NT2/D1 (cell line): Measurements from ENCODE around the gene RAP1A.

Experiments
- SUZ12 ChIP-seq: IDR thresholded peaks from 2 replicates; pipeline ENCODE4 v1.6.1; 2011; ENCODE audit not compliant: insufficient read length, insufficient read depth; ENCODE audit errors: extremely low read depth
- YY1 ChIP-seq: IDR thresholded peaks from 2 replicates; pipeline ENCODE4 v1.6.1; 2011; ENCODE audit not compliant: insufficient read length, insufficient read depth
- ZNF274 ChIP-seq: IDR thresholded peaks from 2 replicates; pipeline ENCODE4 v1.6.1; 2011; ENCODE audit warnings: mild to moderate bottlenecking, low read depth, low read length

DNA sequence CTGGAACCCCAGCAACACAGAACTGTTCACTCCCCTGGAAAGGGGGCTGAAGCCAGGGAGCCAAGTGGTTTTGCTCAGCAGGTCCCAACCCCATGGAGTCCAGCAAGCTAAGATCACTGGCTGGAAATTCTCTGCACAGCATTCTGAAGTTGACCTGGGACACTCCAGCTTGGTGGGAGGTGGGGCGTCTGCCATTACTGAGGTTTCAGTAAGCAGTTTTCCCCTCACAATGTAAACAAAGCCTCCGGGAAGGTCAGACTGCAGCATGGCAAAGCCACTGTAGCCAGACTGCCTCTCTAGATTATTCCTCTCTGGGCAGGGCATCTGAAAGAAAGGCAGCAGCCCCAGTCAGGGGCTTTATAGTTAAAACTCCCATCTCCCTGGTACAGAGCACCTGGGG is 60.0 kb downstream of the RAP1A start:
- TF ChIP-seq YY1 (no peak), SUZ12 (no peak), ZNF274 (no peak)
